UCSD-AML1 (cell line): ENCODE measurements around the gene RUNX3.

ENCODE experiments used
- DNase-seq: peaks from one replicate; lab custom pipeline; 2025; ENCODE audit not compliant: unreplicated experiment; lab: John Stamatoyannopoulos, UW

RUNX3 gene

DNA sequence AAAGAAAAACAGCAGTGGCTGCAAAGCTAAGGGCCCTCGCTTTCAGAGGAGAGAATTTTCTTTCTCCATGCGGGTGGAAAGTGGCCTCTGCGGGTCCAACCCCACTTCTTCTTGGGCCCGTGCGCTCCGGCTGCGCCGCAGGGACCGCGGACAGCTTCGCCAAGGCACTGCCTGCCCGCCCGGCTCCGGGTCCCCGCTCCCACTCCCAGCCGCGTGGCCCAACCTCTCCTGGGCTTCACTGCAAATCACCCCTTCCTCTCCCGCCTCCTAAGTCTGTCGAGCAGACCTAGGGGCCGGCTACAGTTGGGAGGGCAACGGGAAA is 1.0 kb upstream of the RUNX3 start:
- no peak for DNase-seq

- DNase-seq: peak; percentile 48
Observed at GRCh38 chr1:24929398-24930259, 447 bp downstream of the RUNX3 start.

DNA sequence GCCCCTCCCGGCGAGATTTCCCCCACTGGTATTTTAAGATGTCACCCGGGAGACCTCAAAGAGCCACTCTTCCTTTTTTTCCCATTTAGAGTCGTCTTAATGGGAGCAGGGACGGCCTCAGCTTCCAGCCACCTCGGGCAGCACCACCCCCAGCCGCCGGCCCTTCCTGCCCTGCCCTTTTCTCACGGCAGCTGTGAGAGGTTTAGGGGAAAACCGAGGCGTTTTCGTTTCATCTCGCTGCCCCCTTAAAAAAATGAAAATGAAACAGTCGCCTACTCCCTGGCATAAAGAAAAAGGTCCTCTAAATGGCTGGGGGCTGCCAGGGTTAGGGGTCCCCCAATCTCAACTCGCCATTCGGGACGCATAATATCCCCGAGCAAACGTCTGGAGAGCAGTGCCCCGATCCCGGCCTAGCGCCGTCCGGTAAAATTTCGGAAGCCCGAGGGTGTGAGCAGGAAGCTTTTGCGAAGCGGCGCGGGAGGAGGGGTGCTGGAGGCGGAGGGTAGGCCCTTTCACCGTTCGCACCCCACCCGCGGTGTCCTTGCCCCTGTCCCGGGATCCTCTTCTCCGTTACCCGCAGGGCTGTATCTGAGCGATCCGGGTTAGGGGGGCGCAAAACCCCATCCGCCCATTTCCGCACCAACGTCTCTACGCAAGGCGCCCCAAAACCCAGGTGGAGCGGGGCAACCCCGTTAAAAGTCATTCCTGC is 1.2 kb downstream of the RUNX3 start:
- DNase-seq: peak; percentile 48

DNA sequence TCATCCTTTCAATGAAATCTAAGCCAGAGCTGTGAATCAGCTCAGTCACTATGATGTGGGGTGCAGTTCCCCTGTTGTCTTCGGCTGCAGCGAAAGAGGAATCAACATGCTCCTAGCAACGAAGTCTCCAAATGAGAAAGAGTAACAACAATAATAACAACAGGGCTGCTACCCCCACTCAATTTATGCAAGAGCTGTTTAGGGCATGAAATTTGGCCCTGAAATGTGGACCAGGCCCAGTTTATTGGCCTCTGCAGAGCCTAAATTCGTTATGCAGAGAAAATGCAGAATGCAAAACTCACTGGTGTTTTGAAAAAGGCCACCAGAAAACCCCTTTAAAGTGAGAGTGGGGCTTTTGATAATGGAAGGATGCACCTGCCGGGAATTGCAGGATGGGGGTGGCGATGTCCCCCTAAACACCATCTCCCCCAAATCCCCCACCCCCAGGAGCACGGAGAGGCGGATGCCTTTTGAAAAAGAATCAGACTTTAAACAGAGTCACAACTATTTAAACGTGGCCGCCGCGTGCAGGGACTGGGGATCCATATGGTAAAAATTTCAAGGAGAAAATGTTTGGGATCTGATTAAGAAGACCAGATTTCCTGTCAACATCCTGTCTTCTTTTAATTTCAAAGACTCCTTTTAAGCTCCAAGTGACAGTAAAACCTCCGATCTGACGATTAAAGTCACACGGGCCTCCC is 1.9 kb downstream of the RUNX3 start:
- DNase-seq: no peak

- no peak for DNase-seq
Observed at GRCh38 chr1:24927473-24927872, 2.6 kb downstream of the RUNX3 start.

- DNase-seq: no peak
Observed at GRCh38 chr1:24926563-24927249, 3.4 kb downstream of the RUNX3 start.

DNA sequence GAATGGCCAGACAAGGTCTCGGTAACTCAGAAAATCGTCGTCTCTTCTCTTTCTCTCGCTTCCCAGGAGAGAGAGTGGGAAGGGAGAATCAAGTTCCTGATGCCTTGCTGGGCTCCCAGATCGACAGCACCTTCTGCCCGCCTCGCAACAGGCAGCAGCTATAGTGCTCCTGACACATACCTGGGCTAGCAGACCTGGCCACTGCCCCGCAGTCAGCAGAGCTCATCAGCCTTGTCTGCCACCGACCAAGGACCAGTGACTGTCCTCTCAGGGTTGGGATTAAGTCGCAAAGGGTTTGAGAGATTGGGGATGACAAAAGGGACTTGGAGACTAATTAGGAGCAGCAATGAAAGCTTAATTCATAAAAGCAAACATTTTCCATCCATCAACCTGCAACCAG is 4.1 kb downstream of the RUNX3 start:
- DNase-seq: no peak

GRCh38 chr1:24925082-24925779 is 4.8 kb downstream of the RUNX3 start:
- no peak for DNase-seq

GRCh38 chr1:24923485-24924113 is 6.5 kb downstream of the RUNX3 start:
- DNase-seq: no peak

DNA sequence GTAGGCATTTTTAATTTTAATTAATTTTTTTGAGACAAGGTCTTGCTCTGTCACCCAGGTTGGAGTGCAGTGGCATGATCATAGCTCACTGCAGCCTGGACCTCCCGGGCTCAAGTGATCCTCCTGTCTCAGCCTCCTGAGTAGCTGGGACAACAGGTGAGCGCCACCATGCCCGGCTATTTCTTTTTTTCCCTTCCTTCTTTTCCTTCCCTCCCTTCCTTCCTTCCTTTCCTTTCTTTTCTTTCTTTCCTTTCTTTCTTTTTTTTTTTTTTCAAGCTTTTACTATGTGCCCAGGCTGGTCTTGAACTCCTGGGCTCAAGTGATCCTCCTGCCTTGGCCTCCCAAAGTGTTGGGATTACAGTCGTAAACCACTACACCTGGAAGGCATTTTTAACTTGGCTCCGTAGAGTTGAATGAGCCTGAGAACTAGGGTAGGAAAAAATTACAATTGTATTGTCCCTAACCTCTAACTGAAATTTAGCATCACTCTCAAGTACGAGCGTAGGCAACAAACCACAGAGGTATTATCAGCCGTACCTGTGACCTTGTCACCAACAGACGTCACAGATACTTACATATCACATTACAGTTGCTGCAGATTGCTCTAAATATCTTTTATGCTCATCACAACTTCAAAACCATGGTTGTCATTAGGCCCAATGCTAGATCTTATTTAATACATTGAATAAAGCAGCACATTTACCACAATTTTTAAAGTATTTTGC is 8.0 kb downstream of the RUNX3 start:
- no peak for DNase-seq

GRCh38 chr1:24921412-24921811 is 8.7 kb downstream of the RUNX3 start:
- no peak for DNase-seq

DNA sequence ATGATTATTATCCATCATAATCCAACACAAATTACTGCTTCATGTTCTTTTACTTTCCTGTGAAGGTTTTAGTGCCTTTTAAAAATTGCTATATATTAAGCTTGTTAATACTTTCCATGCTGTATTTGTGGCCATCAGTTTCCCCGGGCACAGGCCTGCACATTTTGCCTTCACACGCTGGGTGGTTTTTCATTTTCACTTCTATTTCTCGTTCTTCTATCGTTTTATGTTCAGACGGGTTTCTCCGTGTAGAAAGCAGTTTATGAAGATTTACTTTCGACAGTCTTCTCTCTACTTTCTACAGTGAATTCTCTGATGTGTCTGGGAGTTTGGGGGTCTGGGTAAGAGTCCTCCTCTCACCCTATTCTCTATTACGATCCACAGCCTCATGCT is 9.5 kb downstream of the RUNX3 start:
- DNase-seq: no peak

DNA sequence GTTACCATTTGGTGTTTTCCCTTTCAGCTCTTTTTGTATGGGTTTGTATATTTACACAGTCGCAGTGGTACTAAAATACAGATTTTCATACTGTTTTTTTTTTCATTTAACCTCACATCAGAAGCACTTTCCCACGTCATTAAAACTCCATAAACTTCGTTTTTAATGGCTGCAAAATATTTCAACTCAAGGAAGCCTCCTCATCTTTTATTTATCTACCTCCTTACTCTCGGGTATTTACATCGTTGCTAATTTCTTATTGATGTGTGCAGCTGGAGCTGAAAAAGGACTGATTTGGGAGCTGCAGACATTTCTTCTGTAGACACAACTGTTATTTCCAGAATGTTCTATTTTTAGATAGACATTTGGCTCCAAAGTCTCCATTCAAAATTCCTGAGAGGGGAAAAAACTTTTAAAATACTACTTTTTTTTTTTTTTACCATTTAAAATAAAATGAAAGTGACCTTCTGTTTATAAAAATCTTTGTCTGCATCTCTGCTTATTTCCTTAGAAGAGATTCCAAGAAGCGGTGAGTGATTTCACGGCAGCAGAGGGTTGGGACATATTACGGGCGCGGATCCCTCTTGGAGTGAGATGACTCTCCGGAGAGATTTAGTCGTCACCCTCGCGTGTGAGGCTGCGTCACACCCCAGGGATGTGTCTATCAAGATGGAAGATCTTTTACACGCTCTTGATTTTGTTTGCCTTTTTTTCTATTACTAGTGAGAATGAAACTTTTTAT is 10.1 kb downstream of the RUNX3 start:
- no peak for DNase-seq

DNA sequence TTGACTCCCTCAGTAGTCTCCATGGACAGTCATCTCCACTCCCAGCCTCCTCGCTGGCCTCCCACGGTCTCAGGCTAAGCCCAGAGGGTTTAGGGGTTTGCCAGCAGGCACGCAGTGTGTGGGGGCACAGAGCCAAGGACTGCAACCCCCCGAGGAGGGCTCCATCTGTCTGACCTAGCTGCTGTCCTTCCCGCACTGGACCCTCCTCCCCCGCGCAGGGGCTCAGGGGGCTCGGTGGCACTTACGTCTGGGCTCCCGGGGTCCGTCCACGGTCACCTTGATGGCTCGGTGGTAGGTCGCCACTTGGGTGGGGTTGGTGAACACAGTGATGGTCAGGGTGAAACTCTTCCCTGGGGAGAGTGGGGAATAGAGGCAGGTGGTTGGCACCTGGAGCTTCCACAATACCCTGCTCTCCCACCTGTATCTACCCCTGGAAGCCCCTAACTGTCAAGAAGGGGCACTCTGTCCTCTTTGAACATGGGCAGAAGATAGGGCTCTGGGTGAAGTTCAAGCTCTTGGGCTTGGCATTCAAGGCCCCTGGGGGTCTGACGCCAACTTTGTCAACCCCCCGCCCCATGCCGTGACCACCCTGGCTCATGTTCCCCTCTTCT is 11.0 kb downstream of the RUNX3 start:
- no peak for DNase-seq

- no peak for DNase-seq
Observed at GRCh38 chr1:24918370-24918769, 11.7 kb downstream of the RUNX3 start.

GRCh38 chr1:24917327-24918074 is 12.6 kb downstream of the RUNX3 start:
- no peak for DNase-seq

- no peak for DNase-seq
Observed at GRCh38 chr1:24915816-24916602, 14.1 kb downstream of the RUNX3 start.
